KMS-11 (cell line): ENCODE results near the gene HRCT1.
"Not testable (repeated sequence)": the region's sequence is repeated elsewhere in the genome, so short reads cannot be mapped to it uniquely, and the experiment has no call there.

ENCODE experiments used
- H2AFZ ChIP-seq: fragments of 200-600 bp; sonication (generic); 2 replicates; pipeline ENCODE4 v1.6.1; 2016; ENCODE audit warnings: antibody characterized with exemption, mixed run types, low read depth
- H3K27ac ChIP-seq: fragments of 200-600 bp; sonication (generic); 2 replicates; pipeline ENCODE4 v1.6.1; 2016; ENCODE audit warnings: mild to moderate bottlenecking, mixed run types
- H3K27me3 ChIP-seq: fragments of 200-600 bp; sonication (generic); 2 replicates; pipeline ENCODE4 v1.6.1; 2017; ENCODE audit warnings: mild to moderate bottlenecking, low read depth, mixed run types, moderate library complexity; ENCODE audit not compliant: insufficient read depth
- H3K36me3 ChIP-seq: fragments of 200-600 bp; sonication (generic); 2 replicates; pipeline ENCODE4 v1.6.1; 2017; ENCODE audit warnings: mild to moderate bottlenecking, mixed run types; ENCODE audit not compliant: insufficient read depth
- H3K4me1 ChIP-seq: fragments of 200-600 bp; sonication (generic); 2 replicates; pipeline ENCODE4 v1.6.1; 2016; ENCODE audit warnings: mild to moderate bottlenecking, low read depth, mixed run types; ENCODE audit not compliant: poor library complexity, severe bottlenecking
- H3K4me2 ChIP-seq: fragments of 200-600 bp; sonication (generic); 2 replicates; pipeline ENCODE4 v1.7.0; 2016; ENCODE audit warnings: mild to moderate bottlenecking, mixed run types
- H3K4me3 ChIP-seq: fragments of 200-600 bp; sonication (generic); IDR thresholded peaks from 2 replicates; pipeline ENCODE4 v1.6.1; 2017; ENCODE audit warnings: low read depth, low read length, mixed read lengths; ENCODE audit not compliant: insufficient read depth
- H3K79me2 ChIP-seq: fragments of 200-600 bp; sonication (generic); 2 replicates; pipeline ENCODE4 v1.6.1; 2016; ENCODE audit warnings: low read depth, mixed run types; ENCODE audit not compliant: insufficient read depth
- H3K9ac ChIP-seq: fragments of 200-600 bp; sonication (generic); 2 replicates; pipeline ENCODE4 v1.6.1; 2016; ENCODE audit warnings: mild to moderate bottlenecking, mixed run types
- H4K20me1 ChIP-seq: fragments of 200-600 bp; sonication (generic); 2 replicates; pipeline ENCODE4 v1.6.1; 2016; ENCODE audit warnings: mild to moderate bottlenecking, mixed run types; ENCODE audit not compliant: insufficient read depth
- TF ChIP-seq, protein P1 (sequence below): fragments of 200-600 bp; sonication (generic); conservative IDR thresholded peaks from 2 replicates; pipeline ENCODE4 v1.6.1; 2017; ENCODE audit warnings: low read depth, mild to moderate bottlenecking, antibody characterized with exemption, low read length, moderate library complexity, mixed read lengths

Gene HRCT1

DNA sequence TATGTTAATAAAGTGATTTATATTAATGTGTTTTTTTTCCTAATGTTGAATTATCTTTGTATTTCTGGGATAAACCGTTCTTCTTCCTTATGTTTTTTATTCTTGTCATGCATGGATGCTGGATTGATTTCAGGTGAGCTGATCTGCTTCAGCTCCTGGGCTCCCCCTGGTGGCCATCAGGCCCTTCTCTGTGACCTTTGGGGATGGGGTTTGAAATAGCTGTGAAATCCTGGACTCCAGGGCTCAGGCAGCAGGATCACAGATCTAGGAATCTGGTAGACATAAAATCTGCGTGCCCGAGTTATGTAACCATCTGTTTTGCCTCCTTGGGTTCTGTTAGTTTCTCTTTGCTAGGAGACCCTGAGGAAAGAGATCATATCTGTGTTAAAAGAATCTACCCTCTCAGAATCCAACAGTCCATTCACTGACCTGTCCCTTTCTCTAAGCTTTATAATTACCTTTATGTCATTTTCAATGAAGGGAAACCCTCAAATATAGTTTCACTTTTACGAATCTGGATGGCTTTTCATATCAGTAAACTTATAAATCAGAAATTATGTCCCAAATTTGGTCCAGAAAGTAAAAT is 23.6 kb upstream of the HRCT1 start:
- TF ChIP-seq, protein P1, sequence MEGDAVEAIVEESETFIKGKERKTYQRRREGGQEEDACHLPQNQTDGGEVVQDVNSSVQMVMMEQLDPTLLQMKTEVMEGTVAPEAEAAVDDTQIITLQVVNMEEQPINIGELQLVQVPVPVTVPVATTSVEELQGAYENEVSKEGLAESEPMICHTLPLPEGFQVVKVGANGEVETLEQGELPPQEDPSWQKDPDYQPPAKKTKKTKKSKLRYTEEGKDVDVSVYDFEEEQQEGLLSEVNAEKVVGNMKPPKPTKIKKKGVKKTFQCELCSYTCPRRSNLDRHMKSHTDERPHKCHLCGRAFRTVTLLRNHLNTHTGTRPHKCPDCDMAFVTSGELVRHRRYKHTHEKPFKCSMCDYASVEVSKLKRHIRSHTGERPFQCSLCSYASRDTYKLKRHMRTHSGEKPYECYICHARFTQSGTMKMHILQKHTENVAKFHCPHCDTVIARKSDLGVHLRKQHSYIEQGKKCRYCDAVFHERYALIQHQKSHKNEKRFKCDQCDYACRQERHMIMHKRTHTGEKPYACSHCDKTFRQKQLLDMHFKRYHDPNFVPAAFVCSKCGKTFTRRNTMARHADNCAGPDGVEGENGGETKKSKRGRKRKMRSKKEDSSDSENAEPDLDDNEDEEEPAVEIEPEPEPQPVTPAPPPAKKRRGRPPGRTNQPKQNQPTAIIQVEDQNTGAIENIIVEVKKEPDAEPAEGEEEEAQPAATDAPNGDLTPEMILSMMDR = peak; percentile 98
- H3K4me1 ChIP-seq = no peaks in the 10 kb centered on the region
- H3K4me2 ChIP-seq = no peak overlapping the region
- no peak overlapping the region for H3K27ac ChIP-seq
- no peak overlapping the region for H3K4me3 ChIP-seq
- no peak overlapping the region for H2AFZ ChIP-seq
- no peaks in the 10 kb centered on the region for H4K20me1 ChIP-seq
- no peaks in the 10 kb centered on the region for H3K36me3 ChIP-seq
- H3K79me2 ChIP-seq = no peaks in the 10 kb centered on the region
- no peaks in the 10 kb centered on the region; the same call in 1 of the 2 replicates for H3K27me3 ChIP-seq
- no peak overlapping the region for H3K9ac ChIP-seq

DNA sequence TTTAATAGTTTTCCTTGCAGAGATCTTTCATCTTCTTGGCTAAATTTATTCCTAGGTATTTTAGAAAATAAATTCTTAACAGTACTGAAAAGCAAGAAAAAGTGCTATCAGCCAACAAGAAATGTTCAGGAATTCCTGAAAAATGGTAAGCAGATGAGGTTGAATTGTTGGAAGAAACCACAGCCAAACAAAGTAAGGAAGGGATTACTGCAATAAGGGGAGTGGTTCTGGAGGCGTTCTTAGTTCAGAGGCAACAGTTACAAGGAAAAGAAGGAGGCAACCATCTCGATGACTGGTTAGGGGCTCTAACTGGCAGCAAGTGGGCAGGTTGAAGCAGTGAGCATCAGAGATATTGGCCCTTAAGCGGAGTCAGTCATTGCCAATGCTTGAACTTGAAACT is 23.0 kb upstream of the HRCT1 start:
- no peak overlapping the region for H3K9ac ChIP-seq
- H3K79me2 ChIP-seq = no peaks in the 10 kb centered on the region
- H3K27ac ChIP-seq = no peak overlapping the region
- no peaks in the 10 kb centered on the region for H3K4me1 ChIP-seq
- no peak overlapping the region for H3K4me2 ChIP-seq
- H3K27me3 ChIP-seq = no peaks in the 10 kb centered on the region; the same call in 1 of the 2 replicates
- no peak overlapping the region for H3K4me3 ChIP-seq
- TF ChIP-seq, protein P1 = no peak
- H4K20me1 ChIP-seq = no peaks in the 10 kb centered on the region
- H3K36me3 ChIP-seq = no peaks in the 10 kb centered on the region
- no peak overlapping the region for H2AFZ ChIP-seq

GRCh38 chr9:35884908-35885307 is 21.1 kb upstream of the HRCT1 start:
- not testable (repeated sequence) for H3K4me3 ChIP-seq, H3K36me3 ChIP-seq, H4K20me1 ChIP-seq, H3K4me2 ChIP-seq, H3K27me3 ChIP-seq, H3K27ac ChIP-seq, H2AFZ ChIP-seq, H3K4me1 ChIP-seq, H3K79me2 ChIP-seq, H3K9ac ChIP-seq

DNA sequence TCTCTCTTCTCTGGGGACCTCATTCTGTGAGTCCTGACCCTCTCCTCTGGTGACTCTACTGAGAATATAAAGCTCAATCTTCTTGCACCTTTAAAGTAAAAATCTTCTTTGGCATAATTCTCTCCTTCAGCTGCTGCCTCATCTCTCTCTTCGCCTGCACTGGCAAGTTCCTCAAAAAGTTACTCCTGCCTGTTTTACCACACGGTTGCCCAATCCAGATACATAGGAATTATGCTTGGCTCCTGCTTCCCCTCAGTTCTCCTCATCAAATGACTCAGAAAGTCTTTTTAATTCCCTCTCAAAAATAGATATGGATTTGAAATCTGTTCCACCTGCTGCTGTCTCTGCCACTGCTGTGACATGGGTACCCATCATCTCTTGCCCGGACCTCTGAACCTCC is 14.4 kb upstream of the HRCT1 start:
- no peak overlapping the region for H3K4me2 ChIP-seq
- no peak overlapping the region for H2AFZ ChIP-seq
- TF ChIP-seq, protein P1 = no peak
- H3K27me3 ChIP-seq = no peaks in the 10 kb centered on the region
- no peak overlapping the region for H3K27ac ChIP-seq
- no peak overlapping the region for H3K9ac ChIP-seq
- no peak overlapping the region for H3K4me3 ChIP-seq
- no peaks in the 10 kb centered on the region for H3K79me2 ChIP-seq
- H3K4me1 ChIP-seq = peaks cover 13% of the 10 kb centered on the region
- H3K36me3 ChIP-seq = no peaks in the 10 kb centered on the region
- H4K20me1 ChIP-seq = no peaks in the 10 kb centered on the region

- H3K4me3 ChIP-seq = no peak overlapping the region
- no peaks in the 10 kb centered on the region for H3K36me3 ChIP-seq
- no peak overlapping the region for H3K27ac ChIP-seq
- H2AFZ ChIP-seq = no peak overlapping the region
- TF ChIP-seq, protein P1 = no peak
- no peaks in the 10 kb centered on the region for H4K20me1 ChIP-seq
- H3K9ac ChIP-seq = no peak overlapping the region
- H3K4me2 ChIP-seq = no peak overlapping the region
- no peaks in the 10 kb centered on the region for H3K79me2 ChIP-seq
- H3K4me1 ChIP-seq = peaks cover 17% of the 10 kb centered on the region
- no peaks in the 10 kb centered on the region for H3K27me3 ChIP-seq
These were observed 14.0 kb upstream of the HRCT1 start for GRCh38 chr9:35892051-35892450.
